Measurements from ENCODE around the gene TRPV3. TPM values are rescaled to one million over a fixed set of nuclear protein-coding genes. Genes with fewer than 3 reads are reported as not detected.
"Not testable (repeated sequence)": the region's sequence is repeated elsewhere in the genome, so short reads cannot be mapped to it uniquely, and the experiment has no call there.

Gene TRPV3
- total RNA-seq, 1 donor from 2014 or later: not detected

- not testable (repeated sequence) for DNase-seq
Measured at GRCh38 chr17:3519472-3519871, 38.1 kb downstream of the TRPV3 start.

GRCh38 chr17:3514873-3515272 is 42.7 kb downstream of the TRPV3 start:
- no peak for DNase-seq

GRCh38 chr17:3514167-3514566 is 43.4 kb downstream of the TRPV3 start:
- not testable (repeated sequence) for DNase-seq

- no peak for DNase-seq
Measured at GRCh38 chr17:3513305-3514035, 44.1 kb downstream of the TRPV3 start.

- DNase-seq: no peak
Measured at GRCh38 chr17:3512505-3513171, 45.0 kb downstream of the TRPV3 start.

GRCh38 chr17:3511852-3512504 is 45.6 kb downstream of the TRPV3 start:
- DNase-seq: no peak

GRCh38 chr17:3510090-3510489 is 47.5 kb downstream of the TRPV3 start:
- DNase-seq: no peak

- no peak for DNase-seq
Measured at GRCh38 chr17:3507869-3508268, 49.7 kb downstream of the TRPV3 start.

- DNase-seq: no peak
Measured at GRCh38 chr17:3507071-3507470, 50.5 kb downstream of the TRPV3 start.

- DNase-seq: no peak
Measured at GRCh38 chr17:3506054-3506453, 51.6 kb downstream of the TRPV3 start.

- DNase-seq: no peak
Measured at GRCh38 chr17:3505008-3505407, 52.6 kb downstream of the TRPV3 start.

- no peak for DNase-seq
Measured at GRCh38 chr17:3503285-3503684, 54.3 kb downstream of the TRPV3 start.

- DNase-seq: no peak
Measured at GRCh38 chr17:3502466-3502865, 55.1 kb downstream of the TRPV3 start.

- DNase-seq: no peak
Measured at GRCh38 chr17:3501344-3501743, 56.3 kb downstream of the TRPV3 start.

GRCh38 chr17:3497101-3497500 is 60.5 kb downstream of the TRPV3 start:
- no peak for DNase-seq

GRCh38 chr17:3485481-3486068 is 72.0 kb downstream of the TRPV3 start:
- DNase-seq: no peak

- DNase-seq: no peak
Measured at GRCh38 chr17:3482852-3483251, 74.8 kb downstream of the TRPV3 start.

GRCh38 chr17:3479988-3480387 is 77.6 kb downstream of the TRPV3 start:
- DNase-seq: no peak

GRCh38 chr17:3475812-3476610 is 81.6 kb downstream of the TRPV3 start, which contains the start of gene ASPA:
Gene ASPA, plus strand, starts transcription at chr17:3475997. Its CDS starts 163 bp downstream, at chr17:3476160.
- DNase-seq: no peak

- no peak for DNase-seq
Measured at GRCh38 chr17:3475251-3475685, 82.3 kb downstream of the TRPV3 start.

GRCh38 chr17:3474212-3474611 is 83.4 kb downstream of the TRPV3 start:
- no peak for DNase-seq

GRCh38 chr17:3472137-3472536 is 85.5 kb downstream of the TRPV3 start:
- no peak for DNase-seq
